WTC11 (cell line): ENCODE data around the gene GLRB. TPM values are rescaled to one million over a fixed set of nuclear protein-coding genes. Genes with fewer than 3 reads are reported as not detected.

ENCODE experiments used
- ATF3 ChIP-seq: sonication (generic); formaldehyde crosslinking; conservative IDR thresholded peaks from 2 replicates; pipeline ENCODE4 v1.8.1; 2022; ENCODE audit warnings: mild to moderate bottlenecking, missing genetic modification reagents
- CBFB ChIP-seq: sonication (generic); formaldehyde crosslinking; IDR thresholded peaks from 2 replicates; pipeline ENCODE4 v1.8.1; 2022; ENCODE audit warnings: mild to moderate bottlenecking, low read depth, missing genetic modification reagents
- CREB1 ChIP-seq: sonication (generic); formaldehyde crosslinking; IDR thresholded peaks from 2 replicates; pipeline ENCODE4 v1.8.0; 2023; ENCODE audit warnings: mild to moderate bottlenecking, missing genetic modification reagents
- CREM ChIP-seq: sonication (generic); formaldehyde crosslinking; IDR thresholded peaks from 2 replicates; pipeline ENCODE4 v1.8.1; 2022; ENCODE audit warnings: mild to moderate bottlenecking, missing genetic modification reagents, moderate library complexity
- E2F4 ChIP-seq: sonication (generic); formaldehyde crosslinking; IDR thresholded peaks from 2 replicates; pipeline ENCODE4 v1.8.1; 2022; ENCODE audit warnings: low read depth, mild to moderate bottlenecking, moderate library complexity, missing genetic modification reagents, borderline replicate concordance
- E2F5 ChIP-seq: sonication (generic); formaldehyde crosslinking; IDR thresholded peaks from 2 replicates; pipeline ENCODE4 v1.8.1; 2022; ENCODE audit warnings: mild to moderate bottlenecking, moderate library complexity, missing genetic modification reagents
- ETV6 ChIP-seq: sonication (generic); formaldehyde crosslinking; IDR thresholded peaks from 2 replicates; pipeline ENCODE4 v1.8.1; 2022; ENCODE audit warnings: mild to moderate bottlenecking, missing genetic modification reagents
- FOXP1 ChIP-seq: sonication (generic); formaldehyde crosslinking; IDR thresholded peaks from 2 replicates; pipeline ENCODE4 v1.8.0; 2022; ENCODE audit warnings: missing genetic modification reagents, mild to moderate bottlenecking, moderate library complexity, borderline replicate concordance
- GABPB1 ChIP-seq: sonication (generic); formaldehyde crosslinking; IDR thresholded peaks from 2 replicates; pipeline ENCODE4 v1.8.1; 2023; ENCODE audit warnings: mild to moderate bottlenecking, missing genetic modification reagents
- IRF1 ChIP-seq: sonication (generic); formaldehyde crosslinking; IDR thresholded peaks from 2 replicates; pipeline ENCODE4 v1.8.0; 2023; ENCODE audit warnings: missing genetic modification reagents
- IRF2 ChIP-seq: sonication (generic); formaldehyde crosslinking; IDR thresholded peaks from 2 replicates; pipeline ENCODE4 v1.8.0; 2022; ENCODE audit warnings: low read depth, missing genetic modification reagents, borderline replicate concordance
- JAZF1 ChIP-seq: fragments of 250-450 bp; sonication (Bioruptor Pico); IDR thresholded peaks from 2 replicates; pipeline ENCODE4 v1.9.0; 2021; ENCODE audit warnings: moderate library complexity, mild to moderate bottlenecking, inconsistent platforms
- JUN ChIP-seq: sonication (generic); formaldehyde crosslinking; IDR thresholded peaks from 2 replicates; pipeline ENCODE4 v1.8.0; 2023; ENCODE audit warnings: mild to moderate bottlenecking, missing genetic modification reagents
- KAT7 ChIP-seq: sonication (generic); formaldehyde crosslinking; IDR thresholded peaks from 2 replicates; pipeline ENCODE4 v1.8.1; 2023; ENCODE audit warnings: missing genetic modification reagents, mild to moderate bottlenecking, borderline replicate concordance
- MYBL2 ChIP-seq: sonication (generic); formaldehyde crosslinking; IDR thresholded peaks from 2 replicates; pipeline ENCODE4 v1.8.1; 2023; ENCODE audit warnings: mild to moderate bottlenecking, moderate library complexity, missing genetic modification reagents
- NFATC4 ChIP-seq: fragments of 250-450 bp; sonication (Bioruptor Pico); IDR thresholded peaks from 2 replicates; pipeline ENCODE4 v1.9.0; 2021; ENCODE audit warnings: mild to moderate bottlenecking
- RELA ChIP-seq: sonication (generic); formaldehyde crosslinking; IDR thresholded peaks from 2 replicates; pipeline ENCODE4 v1.8.1; 2022; ENCODE audit warnings: missing genetic modification reagents, mild to moderate bottlenecking, borderline replicate concordance
- RORB ChIP-seq: fragments of 250-450 bp; sonication (Bioruptor Pico); IDR thresholded peaks from 2 replicates; pipeline ENCODE4 v1.9.0; 2021; ENCODE audit warnings: mild to moderate bottlenecking
- SOX15 ChIP-seq: fragments of 250-450 bp; sonication (Bioruptor Pico); IDR thresholded peaks from 2 replicates; pipeline ENCODE4 v1.9.0; 2021; ENCODE audit warnings: mild to moderate bottlenecking
- SP1 ChIP-seq: sonication (generic); formaldehyde crosslinking; conservative IDR thresholded peaks from 2 replicates; pipeline ENCODE4 v1.8.1; 2022; ENCODE audit warnings: missing genetic modification reagents
- TEAD1 ChIP-seq: sonication (generic); formaldehyde crosslinking; IDR thresholded peaks from 2 replicates; pipeline ENCODE4 v1.8.0; 2022; ENCODE audit warnings: mild to moderate bottlenecking, missing genetic modification reagents
- ZBTB43 ChIP-seq: sonication (generic); formaldehyde crosslinking; IDR thresholded peaks from 2 replicates; pipeline ENCODE4 v1.8.1; 2023; ENCODE audit warnings: mild to moderate bottlenecking, missing genetic modification reagents
- ZNF121 ChIP-seq: sonication (generic); formaldehyde crosslinking; IDR thresholded peaks from 2 replicates; pipeline ENCODE4 v1.8.0; 2023; ENCODE audit warnings: missing genetic modification reagents
- ZNF138 ChIP-seq: sonication (generic); formaldehyde crosslinking; conservative IDR thresholded peaks from 2 replicates; pipeline ENCODE4 v1.8.1; 2022; ENCODE audit warnings: mild to moderate bottlenecking, moderate library complexity, missing genetic modification reagents
- ZNF219 ChIP-seq: sonication (generic); formaldehyde crosslinking; IDR thresholded peaks from 2 replicates; pipeline ENCODE4 v1.8.0; 2023; ENCODE audit warnings: missing genetic modification reagents, mild to moderate bottlenecking, borderline replicate concordance
- ZNF263 ChIP-seq: sonication (generic); formaldehyde crosslinking; IDR thresholded peaks from 2 replicates; pipeline ENCODE4 v1.8.1; 2022; ENCODE audit warnings: low read depth, mild to moderate bottlenecking, moderate library complexity, missing genetic modification reagents
- ZNF281 ChIP-seq: sonication (generic); formaldehyde crosslinking; IDR thresholded peaks from 2 replicates; pipeline ENCODE4 v1.8.0; 2023; ENCODE audit warnings: mild to moderate bottlenecking, missing genetic modification reagents
- total RNA-seq: library from RNA; stranded (reverse); gene quantifications from 3 replicates; pipeline ENCODE4 v1.2.3, GENCODE V29; 2021
- TF ChIP-seq, protein P1 (sequence below): sonication (generic); formaldehyde crosslinking; IDR thresholded peaks from 2 replicates; pipeline ENCODE4 v1.8.1; 2023; ENCODE audit warnings: mild to moderate bottlenecking, missing genetic modification reagents, moderate library complexity
- TF ChIP-seq, protein P2 (sequence below): sonication (generic); formaldehyde crosslinking; IDR thresholded peaks from 2 replicates; pipeline ENCODE4 v1.8.1; 2023; ENCODE audit warnings: mild to moderate bottlenecking, missing genetic modification reagents
- TF ChIP-seq, protein P3 (sequence below): fragments of 250-450 bp; sonication (Bioruptor Pico); IDR thresholded peaks from 2 replicates; pipeline ENCODE4 v1.9.0; 2021; ENCODE audit warnings: mild to moderate bottlenecking

GLRB gene
- total RNA-seq, 1 experiment from 2014 or later: 0.31 TPM

DNA sequence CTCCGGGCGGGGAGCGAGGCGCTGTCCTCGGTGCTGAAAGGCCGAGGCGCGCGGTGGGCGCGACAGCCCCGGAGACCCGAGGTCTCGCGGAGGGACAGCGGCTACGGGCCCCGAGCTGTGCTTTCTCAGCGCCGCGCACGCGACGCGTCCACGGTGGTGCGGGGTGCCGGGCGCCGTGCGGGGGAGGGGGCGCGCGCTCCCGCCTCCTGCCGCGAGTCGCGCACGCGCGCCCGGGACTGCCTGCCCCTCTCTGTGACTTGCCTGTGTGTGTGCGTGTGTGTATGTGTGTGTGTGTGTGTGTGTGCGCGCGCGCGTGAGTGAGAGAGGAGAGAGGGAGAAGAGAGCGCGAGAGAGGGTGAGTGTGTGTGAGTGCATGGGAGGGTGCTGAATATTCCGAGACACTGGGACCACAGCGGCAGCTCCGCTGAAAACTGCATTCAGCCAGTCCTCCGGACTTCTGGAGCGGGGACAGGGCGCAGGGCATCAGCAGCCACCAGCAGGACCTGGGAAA is 144.5 kb downstream of the GLRB start, which contains the start of gene GRIA2 (continued):
- TF ChIP-seq RELA: peak; percentile 97
- TF ChIP-seq CBFB (CRISPR knock-in tag): 0 out of 2 replicates have a peak, but pooled peaks have one; percentile 91
- no peak; the same call in 1 of the 2 replicates for TF ChIP-seq IRF1
- TF ChIP-seq GABPB1 (CRISPR knock-in tag): peak; percentile 44; the same call in 1 of the 2 replicates
- no peak for TF ChIP-seq RORB (CRISPR knock-in tag)
- TF ChIP-seq IRF2: peak; percentile 44; the same call in 1 of the 2 replicates
- TF ChIP-seq TEAD1 (CRISPR knock-in tag): peak; percentile 98
- TF ChIP-seq JUN (CRISPR knock-in tag): peak; percentile 96; the same call in 1 of the 2 replicates
- TF ChIP-seq ZNF138 (CRISPR knock-in tag): peak; percentile 87; the same call in 1 of the 2 replicates
- TF ChIP-seq ETV6 (CRISPR knock-in tag): peak; percentile 99
- TF ChIP-seq NFATC4: no peak
- TF ChIP-seq KAT7: peak; percentile 95; the same call in 1 of the 2 replicates
- TF ChIP-seq, protein P1, sequence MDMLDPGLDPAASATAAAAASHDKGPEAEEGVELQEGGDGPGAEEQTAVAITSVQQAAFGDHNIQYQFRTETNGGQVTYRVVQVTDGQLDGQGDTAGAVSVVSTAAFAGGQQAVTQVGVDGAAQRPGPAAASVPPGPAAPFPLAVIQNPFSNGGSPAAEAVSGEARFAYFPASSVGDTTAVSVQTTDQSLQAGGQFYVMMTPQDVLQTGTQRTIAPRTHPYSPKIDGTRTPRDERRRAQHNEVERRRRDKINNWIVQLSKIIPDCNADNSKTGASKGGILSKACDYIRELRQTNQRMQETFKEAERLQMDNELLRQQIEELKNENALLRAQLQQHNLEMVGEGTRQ (CRISPR knock-in tag): peak; percentile 26; the same call in 1 of the 2 replicates
- TF ChIP-seq FOXP1 (CRISPR knock-in tag): peak; percentile 98
- TF ChIP-seq JAZF1: no peak
- TF ChIP-seq ZNF281 (CRISPR knock-in tag): peak; percentile 92
- peak; percentile 58; the same call in 1 of the 2 replicates for TF ChIP-seq ZNF121
- peak; percentile 56; the same call in 1 of the 2 replicates for TF ChIP-seq SP1
- TF ChIP-seq ZBTB43 (CRISPR knock-in tag): peak; percentile 94
- peak; percentile 93 for TF ChIP-seq ZNF219 (CRISPR knock-in tag)
- TF ChIP-seq ZNF263: no peak
- no peak for TF ChIP-seq SOX15 (CRISPR knock-in tag)
- TF ChIP-seq MYBL2: peak; percentile 92
- TF ChIP-seq, protein P2, sequence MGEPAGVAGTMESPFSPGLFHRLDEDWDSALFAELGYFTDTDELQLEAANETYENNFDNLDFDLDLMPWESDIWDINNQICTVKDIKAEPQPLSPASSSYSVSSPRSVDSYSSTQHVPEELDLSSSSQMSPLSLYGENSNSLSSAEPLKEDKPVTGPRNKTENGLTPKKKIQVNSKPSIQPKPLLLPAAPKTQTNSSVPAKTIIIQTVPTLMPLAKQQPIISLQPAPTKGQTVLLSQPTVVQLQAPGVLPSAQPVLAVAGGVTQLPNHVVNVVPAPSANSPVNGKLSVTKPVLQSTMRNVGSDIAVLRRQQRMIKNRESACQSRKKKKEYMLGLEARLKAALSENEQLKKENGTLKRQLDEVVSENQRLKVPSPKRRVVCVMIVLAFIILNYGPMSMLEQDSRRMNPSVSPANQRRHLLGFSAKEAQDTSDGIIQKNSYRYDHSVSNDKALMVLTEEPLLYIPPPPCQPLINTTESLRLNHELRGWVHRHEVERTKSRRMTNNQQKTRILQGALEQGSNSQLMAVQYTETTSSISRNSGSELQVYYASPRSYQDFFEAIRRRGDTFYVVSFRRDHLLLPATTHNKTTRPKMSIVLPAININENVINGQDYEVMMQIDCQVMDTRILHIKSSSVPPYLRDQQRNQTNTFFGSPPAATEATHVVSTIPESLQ (CRISPR knock-in tag): no peak
- TF ChIP-seq E2F4 (CRISPR knock-in tag): 0 out of 2 replicates have a peak, but pooled peaks have one; percentile 81
- peak; percentile 85 for TF ChIP-seq E2F5 (CRISPR knock-in tag)
- TF ChIP-seq CREB1 (CRISPR knock-in tag): peak; percentile 95
- peak; percentile 68; the same call in 1 of the 2 replicates for TF ChIP-seq CREM
- TF ChIP-seq, protein P3, sequence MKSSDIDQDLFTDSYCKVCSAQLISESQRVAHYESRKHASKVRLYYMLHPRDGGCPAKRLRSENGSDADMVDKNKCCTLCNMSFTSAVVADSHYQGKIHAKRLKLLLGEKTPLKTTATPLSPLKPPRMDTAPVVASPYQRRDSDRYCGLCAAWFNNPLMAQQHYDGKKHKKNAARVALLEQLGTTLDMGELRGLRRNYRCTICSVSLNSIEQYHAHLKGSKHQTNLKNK (CRISPR knock-in tag): no peak
- TF ChIP-seq ATF3 (CRISPR knock-in tag): no peak
